ENCODE measurements around the gene AMPH.
"Not testable (repeated sequence)": the region's sequence is repeated elsewhere in the genome, so short reads cannot be mapped to it uniquely, and the experiment has no call there.

GRCh38 chr7:38350777-38351176, 280.4 kb downstream of the AMPH start:
- TF ChIP-seq, protein P1, sequence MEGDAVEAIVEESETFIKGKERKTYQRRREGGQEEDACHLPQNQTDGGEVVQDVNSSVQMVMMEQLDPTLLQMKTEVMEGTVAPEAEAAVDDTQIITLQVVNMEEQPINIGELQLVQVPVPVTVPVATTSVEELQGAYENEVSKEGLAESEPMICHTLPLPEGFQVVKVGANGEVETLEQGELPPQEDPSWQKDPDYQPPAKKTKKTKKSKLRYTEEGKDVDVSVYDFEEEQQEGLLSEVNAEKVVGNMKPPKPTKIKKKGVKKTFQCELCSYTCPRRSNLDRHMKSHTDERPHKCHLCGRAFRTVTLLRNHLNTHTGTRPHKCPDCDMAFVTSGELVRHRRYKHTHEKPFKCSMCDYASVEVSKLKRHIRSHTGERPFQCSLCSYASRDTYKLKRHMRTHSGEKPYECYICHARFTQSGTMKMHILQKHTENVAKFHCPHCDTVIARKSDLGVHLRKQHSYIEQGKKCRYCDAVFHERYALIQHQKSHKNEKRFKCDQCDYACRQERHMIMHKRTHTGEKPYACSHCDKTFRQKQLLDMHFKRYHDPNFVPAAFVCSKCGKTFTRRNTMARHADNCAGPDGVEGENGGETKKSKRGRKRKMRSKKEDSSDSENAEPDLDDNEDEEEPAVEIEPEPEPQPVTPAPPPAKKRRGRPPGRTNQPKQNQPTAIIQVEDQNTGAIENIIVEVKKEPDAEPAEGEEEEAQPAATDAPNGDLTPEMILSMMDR (IDR thresholded peaks at IDR 0.05) = not testable (repeated sequence)
- TF ChIP-seq POLR2AphosphoS5 (IDR thresholded peaks at IDR 0.05; ENCODE audit: insufficient read depth in 1 of 2, low read depth in 1 of 2) = not testable (repeated sequence)
